Stomach smooth muscle (tissue), 2 donors: ENCODE measurements around the gene GNG13.

Experiments
- H3K27ac ChIP-seq: one replicate; pipeline ENCODE4 v1.7.0; 2013; ENCODE audit warnings: mild to moderate bottlenecking, low read length, inconsistent platforms
- H3K27me3 ChIP-seq, 2 donors: one replicate each; pipeline ENCODE4 v1.7.0; 2013; ENCODE audit warnings: low read length in 2 of 2; ENCODE audit not compliant: insufficient read depth in 2 of 2, control insufficient read depth in 1 of 2
- H3K36me3 ChIP-seq, 2 donors: one replicate each; pipeline ENCODE4 v1.7.0; 2013; ENCODE audit warnings: low read length in 2 of 2; ENCODE audit not compliant: control insufficient read depth in 2 of 2, insufficient read depth in 2 of 2
- H3K4me1 ChIP-seq: one replicate; pipeline ENCODE4 v1.7.0; 2013; ENCODE audit warnings: low read length; ENCODE audit not compliant: control insufficient read depth, insufficient read depth
- H3K4me3 ChIP-seq, 2 donors: one replicate each; pipeline ENCODE4 v1.7.0; 2013; ENCODE audit warnings: low read length in 2 of 2
- H3K9ac ChIP-seq, 2 donors: one replicate each; pipeline ENCODE4 v1.7.0; 2013; ENCODE audit warnings: low read length in 2 of 2, mild to moderate bottlenecking in 1 of 2
- H3K9me3 ChIP-seq, 2 donors: one replicate each; pipeline ENCODE4 v1.7.0; 2013; ENCODE audit warnings: low read length in 2 of 2; ENCODE audit not compliant: control insufficient read depth in 2 of 2
- donor health status: healthy.
- donor health status: Pancreatic carcinoma.

The GNG13 gene

DNA sequence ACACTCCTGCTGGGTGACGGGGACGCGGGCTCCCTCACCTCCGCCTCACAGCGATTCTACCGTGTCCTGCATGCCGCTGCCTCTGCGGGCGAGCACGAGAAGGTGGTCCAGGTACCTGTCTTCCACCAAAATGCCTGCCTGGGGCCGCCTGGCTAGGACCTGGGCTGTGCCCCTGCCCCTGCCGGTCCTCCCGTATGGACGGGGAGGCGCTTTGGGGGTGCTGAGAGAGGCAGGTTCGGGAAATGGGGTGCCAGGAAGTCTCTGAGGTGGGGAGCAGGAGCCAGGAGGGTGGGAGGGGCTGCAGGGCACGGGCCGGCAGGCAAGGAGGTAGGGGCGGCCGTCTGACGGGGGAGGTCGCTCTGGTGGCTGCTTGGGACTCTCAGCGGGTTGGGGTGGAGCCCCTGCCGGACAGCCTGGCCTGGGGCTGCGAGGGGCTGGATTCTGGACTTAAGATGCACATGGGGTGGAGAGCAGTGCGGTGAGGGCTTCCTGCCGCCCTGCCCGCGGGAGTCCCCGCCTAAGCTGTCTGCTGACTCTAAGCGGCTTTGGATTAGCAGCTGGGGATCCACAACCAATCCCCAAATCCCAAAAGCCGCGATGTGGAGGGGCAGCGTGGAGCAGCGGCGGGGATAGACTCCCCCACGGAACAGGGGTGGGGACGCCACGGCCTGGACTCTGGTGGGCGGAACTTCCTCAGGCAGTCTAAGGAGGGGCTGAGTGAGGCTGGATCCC, 6.3 kb downstream of the GNG13 start:
- Histone ChIP-seq H3K9ac (no peak overlapping the region), H3K9me3 (no peaks in the 10 kb centered on the region), H3K36me3 (peaks cover 0 to 2% of the 10 kb centered on the region in 2 donors), H3K27ac (no peak overlapping the region), H3K4me1 (no peaks in the 10 kb centered on the region), H3K27me3 (peaks cover 7 to 10% of the 10 kb centered on the region in 2 donors), H3K4me3 (no peak overlapping the region)

DNA sequence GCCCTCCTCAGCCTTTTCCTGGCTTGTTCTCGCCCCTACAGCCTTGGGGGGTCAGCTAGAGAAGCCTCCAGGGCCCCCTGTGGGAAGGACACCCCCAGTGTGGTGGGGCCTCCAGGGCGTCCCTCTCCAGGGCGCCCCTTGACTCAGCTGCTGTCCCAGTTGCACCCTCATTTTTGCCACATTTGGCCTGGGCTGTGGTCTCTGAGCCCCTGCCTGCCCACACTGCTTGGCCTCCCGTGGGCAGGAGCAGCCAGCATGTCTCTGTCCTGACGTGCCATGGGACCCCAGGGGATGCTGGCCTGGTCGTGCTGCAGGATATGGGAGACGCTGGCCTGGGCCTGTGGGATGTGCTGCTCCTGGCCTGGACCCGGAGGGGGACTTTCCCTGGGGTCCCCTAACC, 7.1 kb downstream of the GNG13 start:
- H3K9ac ChIP-seq = no peak overlapping the region
- H3K27me3 ChIP-seq = peaks cover 4 to 5% of the 10 kb centered on the region in 2 donors
- H3K9me3 ChIP-seq = no peaks in the 10 kb centered on the region
- peaks cover 8% of the 10 kb centered on the region for H3K4me1 ChIP-seq
- H3K4me3 ChIP-seq = no peak overlapping the region
- peaks cover 0 to 2% of the 10 kb centered on the region in 2 donors for H3K36me3 ChIP-seq
- no peak overlapping the region for H3K27ac ChIP-seq

DNA sequence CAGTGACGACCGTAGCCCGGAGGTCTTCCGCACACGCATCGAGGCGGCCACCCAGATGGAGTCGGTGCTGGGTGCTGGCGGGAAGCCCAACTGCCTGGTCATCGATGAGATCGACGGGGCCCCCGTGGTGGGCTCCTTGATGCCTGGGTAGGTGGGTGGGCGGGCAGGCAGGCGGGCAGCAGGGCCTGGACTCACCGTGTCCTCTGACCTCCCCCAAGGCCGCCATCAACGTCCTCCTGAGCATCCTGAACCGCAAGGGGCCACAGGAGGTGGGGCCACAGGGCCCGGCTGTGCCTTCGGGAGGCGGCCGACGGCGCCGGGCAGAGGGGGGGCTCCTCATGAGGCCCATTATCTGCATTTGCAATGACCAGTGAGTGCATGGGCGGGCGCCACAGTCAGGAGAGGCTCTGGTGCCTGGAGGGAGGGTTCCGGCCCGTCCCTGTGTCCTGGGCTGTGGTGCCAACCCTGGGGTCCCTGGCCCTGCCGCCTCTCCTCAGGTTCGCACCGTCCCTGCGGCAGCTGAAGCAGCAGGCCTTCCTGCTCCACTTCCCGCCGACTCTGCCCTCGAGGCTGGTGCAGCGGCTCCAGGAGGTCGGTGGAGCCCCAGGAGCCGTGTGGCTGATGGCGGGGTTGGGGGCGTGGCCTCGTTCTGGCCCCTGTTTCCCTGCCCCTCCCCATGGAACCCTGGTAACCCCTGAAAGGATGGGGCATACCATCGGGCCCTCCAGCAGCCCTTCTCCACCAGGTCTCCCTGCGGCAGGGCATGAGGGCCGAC, 8.1 kb downstream of the GNG13 start:
- peaks cover 0 to 2% of the 10 kb centered on the region in 2 donors for H3K36me3 ChIP-seq

DNA sequence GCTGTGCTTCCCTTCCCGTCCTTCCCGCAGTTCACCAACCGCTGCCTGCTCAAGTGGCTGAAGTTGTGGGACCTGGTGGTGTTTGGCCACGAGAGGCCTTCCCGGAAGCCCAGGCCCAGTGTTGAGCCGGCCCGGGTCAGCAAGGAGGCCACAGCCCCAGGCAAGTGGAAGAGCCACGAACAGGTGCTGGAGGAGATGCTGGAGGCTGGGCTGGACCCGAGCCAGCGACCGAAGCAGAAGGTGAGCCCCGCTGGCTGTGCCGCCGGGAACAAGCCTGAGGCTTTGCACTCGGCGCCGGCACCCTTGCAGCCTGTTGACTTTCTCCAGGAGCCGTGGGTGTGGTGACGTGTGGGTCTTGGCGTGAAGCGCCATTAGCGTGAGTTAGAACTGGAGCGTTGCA, 9.4 kb downstream of the GNG13 start:
- peaks cover 0 to 6% of the 10 kb centered on the region in 2 donors for H3K36me3 ChIP-seq
- H3K27ac ChIP-seq = no peak overlapping the region
- H3K4me1 ChIP-seq = peaks cover 18% of the 10 kb centered on the region
- no peak overlapping the region for H3K4me3 ChIP-seq
- H3K9me3 ChIP-seq = no peaks in the 10 kb centered on the region
- H3K9ac ChIP-seq = no peak overlapping the region
- no peaks in the 10 kb centered on the region for H3K27me3 ChIP-seq

More for the DNA sequence above, 8.1 kb downstream of the GNG13 start:
- peaks cover 4% of the 10 kb centered on the region in 2 donors for H3K27me3 ChIP-seq
- H3K4me3 ChIP-seq = no peak overlapping the region
- no peak overlapping the region for H3K9ac ChIP-seq
- H3K4me1 ChIP-seq = peaks cover 13% of the 10 kb centered on the region
- no peaks in the 10 kb centered on the region for H3K9me3 ChIP-seq
- H3K27ac ChIP-seq = no peak overlapping the region

DNA sequence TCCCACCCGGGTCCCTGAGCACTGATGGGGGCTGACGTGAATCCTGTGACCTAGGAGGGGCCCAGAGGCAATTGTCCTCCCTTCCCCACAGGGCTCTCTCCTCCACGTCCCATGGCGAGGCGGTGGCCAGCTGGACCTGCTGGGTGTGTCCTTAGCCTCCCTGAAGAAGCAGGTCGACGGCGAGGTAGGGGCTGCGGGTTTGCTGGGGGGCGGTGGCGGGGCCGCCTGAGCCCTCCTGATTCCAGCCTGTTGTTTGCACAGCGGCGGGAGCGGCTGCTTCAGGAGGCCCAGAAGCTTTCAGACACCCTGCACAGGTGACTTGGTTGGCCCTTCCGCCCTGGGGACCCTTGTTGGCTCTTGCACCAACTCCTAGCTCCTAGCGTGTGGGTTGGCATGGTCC, 10.4 kb downstream of the GNG13 start:
- Histone ChIP-seq H3K4me1 (peaks cover 18% of the 10 kb centered on the region), H3K4me3 (no peak overlapping the region), H3K9ac (no peak overlapping the region), H3K27ac (no peak overlapping the region), H3K36me3 (peaks cover 0 to 8% of the 10 kb centered on the region in 2 donors), H3K9me3 (no peaks in the 10 kb centered on the region), H3K27me3 (no peaks in the 10 kb centered on the region)

DNA sequence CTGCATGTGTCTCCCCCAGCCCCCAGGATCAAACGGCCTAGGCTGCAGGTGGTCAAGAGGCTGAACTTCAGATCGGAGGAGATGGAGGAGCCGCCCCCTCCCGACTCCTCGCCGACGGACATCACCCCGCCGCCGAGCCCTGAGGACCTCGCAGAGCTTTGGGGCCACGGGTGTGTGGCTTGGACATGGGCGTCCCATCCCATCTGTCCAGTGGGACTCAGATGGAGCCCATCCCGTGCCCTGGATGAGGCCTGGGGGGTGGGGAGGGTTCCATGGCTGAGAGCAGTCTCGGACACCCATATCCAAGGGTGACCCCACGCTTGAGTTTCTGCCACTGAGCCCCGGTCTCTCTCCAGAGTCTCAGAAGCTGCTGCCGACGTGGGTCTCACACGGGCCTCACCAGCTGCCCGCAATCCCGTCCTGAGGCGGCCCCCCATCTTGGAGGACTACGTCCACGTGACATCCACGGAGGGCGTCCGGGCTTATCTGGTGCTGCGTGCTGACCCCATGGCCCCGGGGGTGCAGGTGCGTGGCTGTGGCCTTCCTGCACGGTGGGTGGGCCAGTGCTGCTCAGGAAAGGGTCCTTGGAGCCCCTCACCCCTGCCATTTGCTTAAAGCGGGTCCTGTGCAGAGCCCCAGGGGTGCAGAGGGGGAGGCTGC, 11.2 kb downstream of the GNG13 start:
- Histone ChIP-seq H3K27me3 (no peaks in the 10 kb centered on the region), H3K4me1 (peaks cover 18% of the 10 kb centered on the region), H3K36me3 (peaks cover 0 to 8% of the 10 kb centered on the region in 2 donors), H3K9me3 (no peaks in the 10 kb centered on the region), H3K9ac (peak overlapping the region; percentile 42 to 53), H3K27ac (no peak overlapping the region), H3K4me3 (peak overlapping the region; percentile 66 to 82)

DNA sequence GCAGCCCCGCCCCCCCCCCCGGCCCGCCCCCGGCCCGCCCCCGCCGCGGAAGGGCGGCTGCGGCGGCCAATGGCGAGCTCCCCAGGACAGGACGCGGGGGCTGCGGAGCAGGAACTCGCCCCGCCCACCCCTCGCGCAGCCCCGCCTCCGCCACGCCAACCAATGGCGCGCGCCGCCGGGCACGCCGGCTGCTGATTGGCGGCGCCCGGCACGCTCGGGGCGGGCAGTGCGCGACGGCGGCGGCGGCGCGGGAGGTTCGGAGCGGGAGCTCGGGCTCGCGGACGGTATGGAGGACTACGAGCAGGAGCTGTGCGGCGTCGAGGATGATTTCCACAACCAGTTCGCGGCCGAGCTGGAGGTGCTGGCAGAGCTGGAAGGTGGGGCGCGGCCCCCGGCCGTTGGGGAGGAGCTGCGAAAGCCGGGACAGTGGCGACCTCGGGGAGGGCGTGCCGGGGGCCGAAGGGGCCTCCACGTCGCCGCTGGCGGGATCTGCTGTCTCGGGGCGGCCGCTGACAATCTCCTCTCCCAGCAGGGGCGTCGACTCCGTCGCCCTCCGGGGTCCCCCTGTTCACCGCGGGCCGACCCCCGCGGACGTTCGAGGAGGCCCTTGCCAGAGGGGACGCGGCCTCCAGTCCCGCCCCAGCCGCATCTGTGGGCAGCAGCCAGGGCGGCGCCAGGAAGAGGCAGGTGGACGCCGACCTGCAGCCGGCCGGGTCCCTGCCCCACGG, 12.0 kb downstream of the GNG13 start, which contains the start of gene CHTF18:
Gene CHTF18 (plus strand): TSS at position 222 of the 728 bp plus-strand sequence. CDS start 65 bp downstream, at position 287.
- Histone ChIP-seq H3K27me3 (peaks cover 0 to under 1% of the 10 kb centered on the region in 2 donors), H3K27ac (no peak within 1 kb of the TSS), H3K9me3 (no peaks in the 10 kb centered on the region), H3K36me3 (peaks cover 0 to 8% of the 10 kb centered on the region in 2 donors), H3K4me3 (peak within 1 kb of the TSS; percentile 88 to 89), H3K9ac (peak within 1 kb of the TSS; percentile 73 to 82), H3K4me1 (peaks cover 24% of the 10 kb centered on the region)

DNA sequence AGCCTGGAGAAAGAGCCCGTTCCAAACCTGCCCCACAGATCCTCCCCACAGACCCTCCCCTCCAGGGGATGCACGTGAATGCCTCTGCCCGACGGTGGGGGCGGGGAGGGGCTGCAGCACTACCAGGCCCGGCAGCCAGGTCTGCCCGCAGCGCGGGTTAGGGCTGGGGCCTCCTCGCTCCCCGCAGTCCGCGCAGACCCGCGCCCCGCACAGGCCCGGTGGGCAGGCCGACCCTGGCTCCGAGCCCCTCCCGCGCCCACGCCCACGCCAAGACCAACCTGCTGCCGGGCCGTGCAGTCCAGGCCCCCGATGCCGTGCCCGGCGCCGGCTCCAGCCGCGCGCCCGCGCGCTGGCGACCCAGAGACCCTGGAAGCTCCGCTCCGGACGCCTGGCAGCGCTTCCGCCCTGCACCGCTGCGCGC, 12.5 kb downstream of the GNG13 start, which contains the start of gene RPUSD1:
Gene RPUSD1 (minus strand): TSS at position 404 of the 421 bp plus-strand sequence. CDS start 644 bp downstream, outside the sequence.
- Histone ChIP-seq H3K4me3 (peak within 1 kb of the TSS; percentile 88 to 89), H3K36me3 (peaks cover 0 to 8% of the 10 kb centered on the region in 2 donors), H3K9me3 (no peaks in the 10 kb centered on the region), H3K27me3 (peaks cover 2 to 6% of the 10 kb centered on the region in 2 donors), H3K9ac (peak within 1 kb of the TSS; percentile 73 to 82), H3K27ac (no peak within 1 kb of the TSS), H3K4me1 (peaks cover 27% of the 10 kb centered on the region)

DNA sequence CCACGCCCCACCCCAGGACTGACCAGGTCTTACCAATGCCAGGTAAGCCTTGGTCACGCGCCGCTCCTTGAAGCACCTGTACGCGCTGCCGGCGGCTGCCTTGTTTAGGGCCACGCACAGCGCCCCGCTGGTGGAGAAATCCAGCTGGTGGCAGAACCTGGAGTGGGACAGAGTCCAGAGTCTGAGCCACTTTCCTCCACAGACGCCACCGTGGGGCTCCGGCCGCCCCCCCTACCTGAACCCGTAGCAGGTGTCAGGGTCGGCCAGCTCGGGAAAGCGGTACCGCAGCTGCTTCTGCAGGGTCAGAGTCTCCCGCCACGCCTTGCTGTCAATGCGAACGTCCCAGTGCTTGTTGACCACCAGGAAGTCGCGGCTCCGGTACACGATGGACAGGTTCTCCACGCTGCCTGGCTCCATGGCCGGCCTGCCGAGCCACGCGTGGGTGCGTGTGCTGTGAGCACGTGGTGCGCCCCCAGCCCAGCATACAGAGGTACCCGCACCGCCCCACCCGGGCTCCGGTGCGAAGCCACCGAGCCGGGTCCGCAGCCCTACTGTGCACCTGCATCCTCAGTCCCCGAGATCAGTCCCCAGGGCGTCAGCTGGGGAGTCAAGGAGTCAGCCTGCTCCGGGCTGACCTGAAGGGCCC, 13.1 kb downstream of the GNG13 start:
- Histone ChIP-seq H3K9me3 (no peaks in the 10 kb centered on the region), H3K9ac (peak overlapping the region; percentile 73 to 82), H3K27me3 (peaks cover 7 to 10% of the 10 kb centered on the region in 2 donors), H3K4me1 (peaks cover 27% of the 10 kb centered on the region), H3K4me3 (peak overlapping the region; percentile 88 to 89), H3K27ac (no peak overlapping the region), H3K36me3 (peaks cover 0 to 8% of the 10 kb centered on the region in 2 donors)
